ENCODE data around the gene RPS21. TPM values are rescaled to one million over a fixed set of nuclear protein-coding genes. Genes with fewer than 3 reads are reported as not detected.

The RPS21 gene
- total RNA-seq, 1 experiment from 2014 or later: 4,496 TPM

DNA sequence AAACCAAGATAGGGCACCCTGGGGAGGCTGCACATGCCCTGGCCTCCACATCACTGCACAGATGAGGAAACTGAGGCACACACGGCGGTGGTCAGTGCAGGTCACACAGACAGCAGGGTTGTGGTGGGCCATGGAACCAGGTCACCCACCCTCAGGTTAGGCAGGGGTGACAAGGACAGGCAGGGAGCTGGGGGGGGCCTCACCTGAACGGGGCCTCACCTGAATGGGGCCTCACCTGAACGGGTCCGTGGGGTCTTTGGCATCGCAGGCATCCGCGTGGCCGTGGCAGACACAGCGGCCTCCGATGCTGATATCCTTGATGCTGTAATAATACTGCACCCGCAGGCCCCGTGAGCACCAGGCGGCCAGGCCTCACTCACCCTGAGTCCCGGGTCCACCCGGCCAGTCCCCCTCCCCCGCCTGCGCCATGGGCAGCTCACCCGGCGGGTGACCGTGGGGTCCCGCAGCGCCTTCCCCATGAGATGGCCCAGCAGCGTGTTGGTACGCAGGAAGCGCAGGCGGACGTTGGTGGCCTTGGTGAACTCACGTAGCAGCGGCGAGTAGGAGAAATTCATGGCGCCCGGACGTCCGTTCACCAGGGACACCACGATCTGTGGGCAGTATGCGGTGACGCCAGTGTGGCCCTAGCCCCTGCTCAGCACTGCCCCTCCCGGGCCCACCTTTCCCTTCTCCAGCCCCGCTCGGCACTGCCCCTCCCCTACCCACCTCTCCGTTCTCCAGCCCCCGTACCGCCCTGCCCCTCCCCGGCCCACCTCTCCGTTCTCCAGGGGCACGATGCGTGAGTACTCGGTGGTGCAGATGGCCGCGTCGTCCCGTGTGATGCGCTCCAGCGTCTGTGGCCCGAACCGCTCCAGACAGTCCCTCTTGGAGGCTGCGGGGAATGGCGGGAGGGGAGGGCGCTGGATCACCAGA lies 35.2 kb upstream of the RPS21 start:
- Mint-ChIP-seq H3K36me3 (ENCODE audit: insufficient read depth, unreplicated experiment) (peaks cover 100% of the 10 kb centered on the region), H3K9me3 (ENCODE audit: unreplicated experiment) (peaks cover 18% of the 10 kb centered on the region), H3K27ac (ENCODE audit: unreplicated experiment) (peak overlapping the region; percentile 92), H3K4me3 (ENCODE audit: unreplicated experiment) (no peak overlapping the region), H3K4me1 (ENCODE audit: low read depth, unreplicated experiment) (peaks cover 13% of the 10 kb centered on the region), H3K27me3 (ENCODE audit: insufficient read depth, unreplicated experiment) (no peaks in the 10 kb centered on the region)
- Histone ChIP-seq H3K27me3 (replicated peaks; ENCODE audit: control insufficient read depth, insufficient read depth, low read length) (no peaks in the 10 kb centered on the region), H3K4me3 (ENCODE audit: low read depth, low read length) (no peak overlapping the region), H3K4me1 (peaks cover 51% of the 10 kb centered on the region), H3K9me3 (no peaks in the 10 kb centered on the region), H3K36me3 (ENCODE audit: control insufficient read depth, insufficient read depth, low read length) (peaks cover 36% of the 10 kb centered on the region)
- CTCF ChIA-PET: no interaction called here
- intact Hi-C loops (cut with micrococcal nuclease; ENCODE audit: unreplicated experiment): no loop called here
- TF ChIP-seq, protein P1, sequence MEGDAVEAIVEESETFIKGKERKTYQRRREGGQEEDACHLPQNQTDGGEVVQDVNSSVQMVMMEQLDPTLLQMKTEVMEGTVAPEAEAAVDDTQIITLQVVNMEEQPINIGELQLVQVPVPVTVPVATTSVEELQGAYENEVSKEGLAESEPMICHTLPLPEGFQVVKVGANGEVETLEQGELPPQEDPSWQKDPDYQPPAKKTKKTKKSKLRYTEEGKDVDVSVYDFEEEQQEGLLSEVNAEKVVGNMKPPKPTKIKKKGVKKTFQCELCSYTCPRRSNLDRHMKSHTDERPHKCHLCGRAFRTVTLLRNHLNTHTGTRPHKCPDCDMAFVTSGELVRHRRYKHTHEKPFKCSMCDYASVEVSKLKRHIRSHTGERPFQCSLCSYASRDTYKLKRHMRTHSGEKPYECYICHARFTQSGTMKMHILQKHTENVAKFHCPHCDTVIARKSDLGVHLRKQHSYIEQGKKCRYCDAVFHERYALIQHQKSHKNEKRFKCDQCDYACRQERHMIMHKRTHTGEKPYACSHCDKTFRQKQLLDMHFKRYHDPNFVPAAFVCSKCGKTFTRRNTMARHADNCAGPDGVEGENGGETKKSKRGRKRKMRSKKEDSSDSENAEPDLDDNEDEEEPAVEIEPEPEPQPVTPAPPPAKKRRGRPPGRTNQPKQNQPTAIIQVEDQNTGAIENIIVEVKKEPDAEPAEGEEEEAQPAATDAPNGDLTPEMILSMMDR (IDR thresholded peaks at IDR 0.05; ENCODE audit: insufficient read depth in 1 of 2, low read depth in 1 of 2, low read length in 1 of 2, severe bottlenecking in 1 of 2, unreplicated experiment in 1 of 2): no peak
- POLR2A ChIA-PET: no interaction called here
- no TSS peak for BruUV-seq (replicated peaks)
- DNase-seq: no peak

DNA sequence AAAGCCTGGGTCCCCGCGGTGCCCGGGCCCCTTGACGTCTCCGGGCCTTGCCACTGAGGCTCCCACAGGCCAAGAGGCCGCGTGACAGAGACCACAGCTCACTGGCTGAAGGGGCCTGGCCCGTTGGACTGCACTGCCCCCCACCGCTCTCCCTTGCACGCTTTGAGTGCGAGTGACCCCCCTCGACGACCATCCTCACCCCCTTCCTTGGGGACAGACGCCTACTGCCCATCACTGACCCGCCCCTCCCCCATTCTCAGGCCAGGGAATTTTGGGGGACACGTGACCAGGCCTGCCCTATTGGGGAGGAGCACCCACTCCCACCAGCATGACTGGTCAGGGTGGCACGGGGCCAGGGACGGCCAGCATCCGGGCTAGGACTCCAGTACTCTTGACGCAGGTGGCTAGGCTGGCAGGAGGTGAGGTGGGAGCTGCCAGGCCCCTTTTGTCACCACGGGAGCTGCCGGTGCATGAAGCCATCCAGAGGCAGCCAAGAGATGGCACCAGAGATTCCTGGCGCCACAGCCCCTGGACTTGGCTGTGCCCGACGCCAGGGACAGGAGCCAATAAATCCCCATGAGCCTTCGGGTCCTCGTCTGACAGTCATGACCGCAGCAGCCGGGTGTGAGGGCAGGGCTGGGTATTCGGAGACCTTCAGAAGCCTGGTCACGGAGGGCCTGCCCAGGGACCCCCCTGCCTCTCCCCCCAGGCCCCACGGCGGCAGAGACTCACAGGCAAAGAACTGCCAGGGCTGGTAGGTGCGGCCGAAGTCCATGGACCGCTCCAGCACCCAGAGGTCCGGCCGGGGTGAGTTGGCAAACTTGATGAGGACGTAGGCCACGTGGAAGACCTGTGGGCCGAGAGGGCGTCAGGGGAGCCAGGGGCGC lies 34.3 kb upstream of the RPS21 start:
- Mint-ChIP-seq H3K27me3 (ENCODE audit: insufficient read depth, unreplicated experiment) (no peaks in the 10 kb centered on the region), H3K9me3 (ENCODE audit: unreplicated experiment) (peaks cover 18% of the 10 kb centered on the region), H3K27ac (ENCODE audit: unreplicated experiment) (peak overlapping the region; percentile 61), H3K4me3 (ENCODE audit: unreplicated experiment) (no peak overlapping the region), H3K36me3 (ENCODE audit: insufficient read depth, unreplicated experiment) (peaks cover 100% of the 10 kb centered on the region), H3K4me1 (ENCODE audit: low read depth, unreplicated experiment) (peaks cover 13% of the 10 kb centered on the region)
- TF ChIP-seq, protein P1 (IDR thresholded peaks at IDR 0.05; ENCODE audit: insufficient read depth in 1 of 2, low read depth in 1 of 2, low read length in 1 of 2, severe bottlenecking in 1 of 2, unreplicated experiment in 1 of 2): no peak
- ChIA-PET CTCF (no interaction called here), POLR2A (no interaction called here)
- DNase-seq: no peak
- no peak overlapping the region for H3K4me3 ChIP-seq (ENCODE audit: low read depth, low read length)
- peaks cover 60% of the 10 kb centered on the region for H3K4me1 ChIP-seq
- H3K27me3 ChIP-seq (replicated peaks; ENCODE audit: control insufficient read depth, insufficient read depth, low read length): no peaks in the 10 kb centered on the region
- intact Hi-C loops (cut with micrococcal nuclease; ENCODE audit: unreplicated experiment): no loop called here
- no peaks in the 10 kb centered on the region for H3K9me3 ChIP-seq
- peaks cover 33% of the 10 kb centered on the region for H3K36me3 ChIP-seq (ENCODE audit: control insufficient read depth, insufficient read depth, low read length)
- no TSS peak for BruUV-seq (replicated peaks)

DNA sequence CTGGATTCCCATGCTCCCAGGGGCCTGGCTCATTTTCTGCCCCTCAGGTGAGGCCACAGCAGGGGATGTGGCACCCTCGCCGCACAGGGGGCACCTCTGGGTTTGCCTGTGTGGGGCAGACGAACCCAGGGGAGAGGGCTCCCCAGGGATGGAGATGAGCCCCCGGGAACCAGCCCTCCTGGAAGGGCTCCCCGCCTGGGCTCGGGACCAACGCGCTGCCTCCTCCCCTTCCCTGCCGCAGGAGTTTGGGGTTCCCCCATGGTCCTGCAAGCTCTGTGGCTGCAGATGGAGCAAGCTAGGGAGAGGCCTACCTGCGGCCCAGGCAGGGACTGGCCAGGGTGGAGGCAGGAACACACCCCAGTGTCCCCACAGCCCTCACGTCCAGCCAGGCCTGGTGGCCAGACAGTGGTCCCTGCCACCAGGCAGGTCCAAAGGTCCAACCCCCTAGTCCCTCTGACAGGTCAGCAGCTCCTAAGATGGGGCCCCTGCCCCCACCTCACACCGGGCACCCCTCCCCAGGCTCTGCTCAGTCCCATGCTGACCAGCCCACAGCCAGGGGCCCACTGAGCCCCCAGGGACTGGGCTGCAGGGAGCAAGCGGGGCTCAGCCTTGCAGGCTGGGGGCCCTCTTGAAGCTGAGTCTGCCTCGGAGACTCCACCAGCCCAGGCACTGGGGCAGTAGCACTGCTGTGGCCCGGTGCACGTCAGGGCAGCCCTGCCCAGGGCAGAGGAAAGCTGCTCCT lies 33.4 kb upstream of the RPS21 start:
- BruUV-seq (replicated peaks): no TSS peak
- Histone ChIP-seq H3K4me1 (peaks cover 68% of the 10 kb centered on the region), H3K4me3 (ENCODE audit: low read depth, low read length) (no peak overlapping the region), H3K9me3 (no peaks in the 10 kb centered on the region), H3K27me3 (replicated peaks; ENCODE audit: control insufficient read depth, insufficient read depth, low read length) (no peaks in the 10 kb centered on the region), H3K36me3 (ENCODE audit: control insufficient read depth, insufficient read depth, low read length) (peaks cover 31% of the 10 kb centered on the region)
- Mint-ChIP-seq H3K27ac (ENCODE audit: unreplicated experiment) (peak overlapping the region; percentile 80), H3K4me1 (ENCODE audit: low read depth, unreplicated experiment) (peaks cover 13% of the 10 kb centered on the region), H3K36me3 (ENCODE audit: insufficient read depth, unreplicated experiment) (peaks cover 100% of the 10 kb centered on the region), H3K27me3 (ENCODE audit: insufficient read depth, unreplicated experiment) (no peaks in the 10 kb centered on the region), H3K4me3 (ENCODE audit: unreplicated experiment) (no peak overlapping the region), H3K9me3 (ENCODE audit: unreplicated experiment) (peaks cover 14% of the 10 kb centered on the region)
- CTCF ChIA-PET: interaction anchor here (0.6 kb wide), 1 partner anchor 16 kb away, joined by 3 read pairs; no protein-coding TSS in a partner anchor
- no peak for DNase-seq
- intact Hi-C loops (cut with micrococcal nuclease; ENCODE audit: unreplicated experiment): no loop called here
- POLR2A ChIA-PET: no interaction called here
- TF ChIP-seq, protein P1 (IDR thresholded peaks at IDR 0.05; ENCODE audit: insufficient read depth in 1 of 2, low read depth in 1 of 2, low read length in 1 of 2, severe bottlenecking in 1 of 2, unreplicated experiment in 1 of 2): no peak

Data from Caco-2 (cell line).